NB4 (cell line): Measurements from ENCODE around the gene UBAP2.

ENCODE experiments used
- CTCF ChIP-seq: IDR thresholded peaks from one replicate; pipeline ENCODE4 v1.5.1; 2012; ENCODE audit warnings: low read depth, low read length
- POLR2A ChIP-seq: IDR thresholded peaks from 2 replicates; pipeline ENCODE4 v1.6.1; 2011; ENCODE audit warnings: mild to moderate bottlenecking; ENCODE audit not compliant: insufficient read length; ENCODE audit errors: extremely low read depth

- TF ChIP-seq CTCF (no peak), POLR2A (peak; percentile 99)
Measured at GRCh38 chr9:34048727-34049629, at the start of gene UBAP2.
